ENCODE measurements around the gene SBF2.
"Not testable (repeated sequence)": the region's sequence is repeated elsewhere in the genome, so short reads cannot be mapped to it uniquely, and the experiment has no call there.

SBF2 gene

DNA sequence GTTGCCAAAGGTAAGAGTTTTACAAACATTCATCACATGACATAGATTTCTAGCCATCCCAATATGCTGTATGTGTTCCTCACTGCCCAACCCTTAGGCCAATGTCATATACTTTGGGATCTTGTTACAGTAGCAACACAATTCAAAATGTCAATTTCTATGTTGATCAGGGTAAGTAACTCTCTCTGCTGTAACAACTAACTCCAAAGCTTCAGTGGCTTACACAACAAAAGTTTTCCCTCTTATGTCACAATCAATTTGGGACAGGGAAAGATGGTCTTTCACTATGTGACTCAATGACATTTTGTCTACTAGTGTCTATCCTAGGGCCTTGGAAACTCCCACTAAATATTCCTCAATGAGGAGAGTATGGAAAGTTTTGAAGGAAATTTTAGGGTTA is 144.5 kb downstream of the SBF2 start:
- H3K4me3 ChIP-seq (ENCODE audit: low read depth, low read length) = no peak overlapping the region

DNA sequence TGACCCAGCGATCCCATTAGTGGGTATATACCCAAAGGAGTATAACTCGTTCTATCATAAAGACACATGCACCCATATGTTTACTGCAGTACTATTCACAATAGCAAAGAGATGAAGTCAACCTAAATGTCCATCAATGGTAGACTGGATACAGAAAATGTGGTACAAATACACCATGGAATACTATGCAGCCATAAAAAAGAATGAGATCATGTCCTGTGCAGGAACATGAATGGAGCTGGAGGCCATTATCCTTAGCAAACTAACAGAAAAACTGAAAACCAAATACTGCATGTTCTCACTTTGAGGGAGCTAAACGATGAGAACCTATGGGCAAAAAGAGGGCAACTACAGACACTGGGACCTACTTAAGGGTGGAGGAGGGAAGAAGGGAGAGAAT is 146.8 kb downstream of the SBF2 start:
- no peak overlapping the region for H3K4me3 ChIP-seq (ENCODE audit: low read depth, low read length)
- DNase-seq (ENCODE audit: low read depth) = no peak
- no peak for TF ChIP-seq CTCF (conservative IDR thresholded peaks at IDR 0.05; ENCODE audit: low read depth, low read length)

More for the DNA sequence above, 144.5 kb downstream of the SBF2 start:
- no peak for TF ChIP-seq CTCF (conservative IDR thresholded peaks at IDR 0.05; ENCODE audit: low read depth, low read length)
- DNase-seq (ENCODE audit: low read depth) = no peak

DNA sequence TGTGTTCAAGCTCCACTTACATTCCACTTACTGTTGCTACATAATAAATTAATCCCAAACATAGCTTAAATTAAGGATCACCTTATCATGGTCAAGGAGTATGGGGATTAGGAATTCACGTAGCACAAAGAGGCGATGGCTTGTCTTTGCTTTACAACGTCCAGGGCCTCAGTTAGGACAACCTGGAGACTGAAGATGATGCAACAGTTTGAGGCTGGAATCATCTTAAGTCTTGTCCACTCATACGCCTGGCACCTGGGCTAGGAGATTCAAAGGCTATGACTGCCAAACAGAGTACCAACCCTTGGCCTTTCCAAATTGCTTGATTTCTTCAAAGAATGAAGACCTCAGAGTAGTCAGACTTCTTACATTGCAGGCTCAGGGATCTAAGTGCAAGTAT is 149.1 kb downstream of the SBF2 start:
- no peak for DNase-seq (ENCODE audit: low read depth)
- no peak overlapping the region for H3K4me3 ChIP-seq (ENCODE audit: low read depth, low read length)
- no peak for TF ChIP-seq CTCF (conservative IDR thresholded peaks at IDR 0.05; ENCODE audit: low read depth, low read length)

DNA sequence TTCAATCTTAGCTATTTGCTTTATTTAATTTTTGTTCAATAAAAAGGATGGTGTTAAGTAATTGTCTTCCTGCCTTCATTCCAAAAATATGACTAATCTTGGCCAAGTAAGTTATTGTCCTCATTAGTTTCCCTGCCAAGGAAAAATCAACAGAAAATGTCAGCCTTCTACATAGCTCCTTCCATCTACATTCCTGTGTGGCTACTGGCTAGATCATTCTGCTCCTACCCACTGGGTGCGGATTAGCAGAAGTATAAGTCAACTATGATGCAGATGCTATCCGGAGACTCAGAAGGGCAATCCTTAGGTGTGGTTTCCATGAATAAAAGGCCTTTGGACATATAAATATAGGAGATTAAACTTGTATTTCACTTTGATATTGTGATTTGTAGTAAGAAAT is 154.4 kb downstream of the SBF2 start:
- H3K4me3 ChIP-seq (ENCODE audit: low read depth, low read length) = no peak overlapping the region
- TF ChIP-seq CTCF (conservative IDR thresholded peaks at IDR 0.05; ENCODE audit: low read depth, low read length) = no peak
- peak; percentile 88 for DNase-seq (ENCODE audit: low read depth)

- TF ChIP-seq CTCF (conservative IDR thresholded peaks at IDR 0.05; ENCODE audit: low read depth, low read length) = no peak
- no peak overlapping the region for H3K4me3 ChIP-seq (ENCODE audit: low read depth, low read length)
- DNase-seq (ENCODE audit: low read depth) = no peak
These were observed 154.9 kb downstream of the SBF2 start for GRCh38 chr11:10139143-10139542.

GRCh38 chr11:10134975-10135481 is 159.0 kb downstream of the SBF2 start:
- DNase-seq (ENCODE audit: low read depth) = no peak
- no peak for TF ChIP-seq CTCF (conservative IDR thresholded peaks at IDR 0.05; ENCODE audit: low read depth, low read length)
- H3K4me3 ChIP-seq (ENCODE audit: low read depth, low read length) = no peak overlapping the region

- H3K4me3 ChIP-seq (ENCODE audit: low read depth, low read length); DNase-seq (ENCODE audit: low read depth): not testable (repeated sequence)
These were observed 159.8 kb downstream of the SBF2 start for GRCh38 chr11:10134226-10134625.

DNA sequence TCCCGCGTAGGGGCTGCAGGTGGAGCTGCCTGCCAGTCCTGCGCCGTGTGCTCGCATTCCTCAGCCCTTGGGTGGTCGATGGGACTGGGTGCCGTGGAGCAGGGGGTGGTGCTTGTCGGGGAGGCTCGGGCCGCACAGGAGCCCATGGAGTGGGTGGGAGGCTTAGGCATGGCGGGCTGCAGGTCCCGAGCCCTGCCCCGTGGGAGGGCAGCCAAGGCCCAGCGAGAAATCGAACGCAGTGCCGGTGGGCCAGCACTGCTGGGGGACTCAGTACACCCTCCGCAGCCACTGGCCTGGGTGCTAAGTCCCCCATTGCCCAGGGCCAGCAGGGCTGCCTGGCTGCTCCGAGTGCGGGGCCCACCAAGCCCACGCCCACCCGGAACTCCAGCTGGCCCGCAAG is 160.8 kb downstream of the SBF2 start:
- not testable (repeated sequence) for H3K4me3 ChIP-seq (ENCODE audit: low read depth, low read length); DNase-seq (ENCODE audit: low read depth)
